Esophagus muscularis mucosa (tissue), 3 donors: Measurements from ENCODE around the gene ATG4D.

Source experiments
- POLR2A ChIP-seq: fragments of 450-650 bp; IDR thresholded peaks from one replicate; pipeline ENCODE4 v1.6.1; 2017; ENCODE audit warnings: antibody characterized with exemption, moderate library complexity, mild to moderate bottlenecking, low read depth
- POLR2AphosphoS5 ChIP-seq, 2 donors: sonication (generic); formaldehyde crosslinking; IDR thresholded peaks; one replicate each; pipeline ENCODE4 v1.6.1; 2017; ENCODE audit warnings: antibody characterized with exemption in 2 of 2
- TF ChIP-seq, protein P1 (sequence below), 3 experiments: fragments of 200-600 bp in 2 of 3; fragments of 450-650 bp in 1 of 3; sonication (generic) in 2 of 3; IDR thresholded peaks; one replicate each; pipeline ENCODE4 v1.5.1; 2017 to 2019; ENCODE audit warnings: antibody characterized with exemption in 3 of 3, mild to moderate bottlenecking in 2 of 3, moderate library complexity in 1 of 3

DNA sequence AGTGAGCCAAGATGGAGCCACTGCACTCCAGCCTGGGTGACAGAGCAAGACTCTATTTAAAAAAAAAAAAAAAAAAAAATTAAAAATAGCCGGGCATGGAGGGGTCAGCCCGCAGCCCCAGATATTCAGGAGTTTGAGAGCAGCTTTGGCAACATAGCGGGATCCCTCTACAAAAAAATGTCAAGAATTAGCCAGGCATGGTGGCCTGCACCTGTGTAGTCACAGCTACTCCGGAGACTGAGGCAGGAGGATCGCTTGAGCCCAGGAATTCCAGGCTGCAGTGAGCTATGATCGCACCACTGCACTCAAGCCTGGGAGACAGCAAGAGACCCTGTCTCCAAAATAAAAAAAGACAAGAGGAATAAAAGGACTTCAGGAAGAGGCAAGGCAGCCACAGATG, 42.7 kb downstream of the ATG4D start:
- TF ChIP-seq, protein P1, sequence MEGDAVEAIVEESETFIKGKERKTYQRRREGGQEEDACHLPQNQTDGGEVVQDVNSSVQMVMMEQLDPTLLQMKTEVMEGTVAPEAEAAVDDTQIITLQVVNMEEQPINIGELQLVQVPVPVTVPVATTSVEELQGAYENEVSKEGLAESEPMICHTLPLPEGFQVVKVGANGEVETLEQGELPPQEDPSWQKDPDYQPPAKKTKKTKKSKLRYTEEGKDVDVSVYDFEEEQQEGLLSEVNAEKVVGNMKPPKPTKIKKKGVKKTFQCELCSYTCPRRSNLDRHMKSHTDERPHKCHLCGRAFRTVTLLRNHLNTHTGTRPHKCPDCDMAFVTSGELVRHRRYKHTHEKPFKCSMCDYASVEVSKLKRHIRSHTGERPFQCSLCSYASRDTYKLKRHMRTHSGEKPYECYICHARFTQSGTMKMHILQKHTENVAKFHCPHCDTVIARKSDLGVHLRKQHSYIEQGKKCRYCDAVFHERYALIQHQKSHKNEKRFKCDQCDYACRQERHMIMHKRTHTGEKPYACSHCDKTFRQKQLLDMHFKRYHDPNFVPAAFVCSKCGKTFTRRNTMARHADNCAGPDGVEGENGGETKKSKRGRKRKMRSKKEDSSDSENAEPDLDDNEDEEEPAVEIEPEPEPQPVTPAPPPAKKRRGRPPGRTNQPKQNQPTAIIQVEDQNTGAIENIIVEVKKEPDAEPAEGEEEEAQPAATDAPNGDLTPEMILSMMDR (IDR thresholded peaks at IDR 0.05) = no peak
- TF ChIP-seq POLR2A = no peak
- no peak for TF ChIP-seq POLR2AphosphoS5 (IDR thresholded peaks at IDR 0.05)
